GM18498 (cell line): ENCODE data around the gene ATG4B.
"Not testable (repeated sequence)": the region's sequence is repeated elsewhere in the genome, so short reads cannot be mapped to it uniquely, and the experiment has no call there.

Experiments
- ATAC-seq: cut with Tn5 transposase; IDR thresholded peaks from one replicate; pipeline ENCODE4 v1.9.1; 2021; ENCODE audit warnings: mild to moderate bottlenecking, moderate library complexity; ENCODE audit not compliant: unreplicated experiment

ATG4B gene

GRCh38 chr2:241637018-241637794 lies at the start of gene ATG4B, which contains the start of gene THAP4:
TSS of gene ATG4B (plus strand) at chr2:241637693. CDS start at chr2:241637715, 22 bp downstream.
TSS of gene THAP4 (minus strand) at chr2:241637158. CDS start at chr2:241637017, 141 bp downstream.
- peak; percentile 68 for ATAC-seq

- not testable (repeated sequence) for ATAC-seq
Measured at GRCh38 chr2:241589863-241590262, 47.6 kb upstream of the ATG4B start.

GRCh38 chr2:241590496-241591455 lies 46.7 kb upstream of the ATG4B start:
- not testable (repeated sequence) for ATAC-seq

GRCh38 chr2:241592126-241592845 lies 45.2 kb upstream of the ATG4B start:
- ATAC-seq, result no peak

GRCh38 chr2:241593271-241593670 lies 44.2 kb upstream of the ATG4B start:
- no peak for ATAC-seq

GRCh38 chr2:241595600-241596140 lies 41.8 kb upstream of the ATG4B start:
- no peak for ATAC-seq

GRCh38 chr2:241597561-241597960 lies 39.9 kb upstream of the ATG4B start:
- no peak for ATAC-seq

- no peak for ATAC-seq
Measured at GRCh38 chr2:241598061-241598460, 39.4 kb upstream of the ATG4B start.

- ATAC-seq, result no peak
Measured at GRCh38 chr2:241598487-241598886, 39.0 kb upstream of the ATG4B start.

GRCh38 chr2:241599615-241600014 lies 37.9 kb upstream of the ATG4B start:
- ATAC-seq, result no peak

GRCh38 chr2:241601841-241602240 lies 35.7 kb upstream of the ATG4B start:
- ATAC-seq, result no peak

- no peak for ATAC-seq
Measured at GRCh38 chr2:241602720-241603119, 34.8 kb upstream of the ATG4B start.

- no peak for ATAC-seq
Measured at GRCh38 chr2:241603686-241604085, 33.8 kb upstream of the ATG4B start.

- ATAC-seq, result no peak
Measured at GRCh38 chr2:241606186-241606585, 31.3 kb upstream of the ATG4B start.

- ATAC-seq, result no peak
Measured at GRCh38 chr2:241607162-241607885, 30.2 kb upstream of the ATG4B start.

GRCh38 chr2:241608881-241609280 lies 28.6 kb upstream of the ATG4B start:
- no peak for ATAC-seq

GRCh38 chr2:241609859-241610793 lies 27.4 kb upstream of the ATG4B start:
- ATAC-seq, result peak; percentile 95

- ATAC-seq, result no peak
Measured at GRCh38 chr2:241611062-241611461, 26.4 kb upstream of the ATG4B start.
